ENCODE data around the gene SUSD4. TPM values are rescaled to one million over a fixed set of nuclear protein-coding genes. Genes with fewer than 3 reads are reported as not detected.
"Not testable (repeated sequence)": the region's sequence is repeated elsewhere in the genome, so short reads cannot be mapped to it uniquely, and the experiment has no call there.

The SUSD4 gene, protein sequence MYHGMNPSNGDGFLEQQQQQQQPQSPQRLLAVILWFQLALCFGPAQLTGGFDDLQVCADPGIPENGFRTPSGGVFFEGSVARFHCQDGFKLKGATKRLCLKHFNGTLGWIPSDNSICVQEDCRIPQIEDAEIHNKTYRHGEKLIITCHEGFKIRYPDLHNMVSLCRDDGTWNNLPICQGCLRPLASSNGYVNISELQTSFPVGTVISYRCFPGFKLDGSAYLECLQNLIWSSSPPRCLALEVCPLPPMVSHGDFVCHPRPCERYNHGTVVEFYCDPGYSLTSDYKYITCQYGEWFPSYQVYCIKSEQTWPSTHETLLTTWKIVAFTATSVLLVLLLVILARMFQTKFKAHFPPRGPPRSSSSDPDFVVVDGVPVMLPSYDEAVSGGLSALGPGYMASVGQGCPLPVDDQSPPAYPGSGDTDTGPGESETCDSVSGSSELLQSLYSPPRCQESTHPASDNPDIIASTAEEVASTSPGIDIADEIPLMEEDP
- under 1 TPM; 0.56 to 1.00 TPM for total RNA-seq
- long read RNA-seq, donor 1, result 0 reads
- long read RNA-seq, donor 2, partial matches to known transcripts, result 2 of 2 reads
- long read RNA-seq, donor 2, other reads (novel, unspliced or antisense), result 0 of 2 reads

DNA sequence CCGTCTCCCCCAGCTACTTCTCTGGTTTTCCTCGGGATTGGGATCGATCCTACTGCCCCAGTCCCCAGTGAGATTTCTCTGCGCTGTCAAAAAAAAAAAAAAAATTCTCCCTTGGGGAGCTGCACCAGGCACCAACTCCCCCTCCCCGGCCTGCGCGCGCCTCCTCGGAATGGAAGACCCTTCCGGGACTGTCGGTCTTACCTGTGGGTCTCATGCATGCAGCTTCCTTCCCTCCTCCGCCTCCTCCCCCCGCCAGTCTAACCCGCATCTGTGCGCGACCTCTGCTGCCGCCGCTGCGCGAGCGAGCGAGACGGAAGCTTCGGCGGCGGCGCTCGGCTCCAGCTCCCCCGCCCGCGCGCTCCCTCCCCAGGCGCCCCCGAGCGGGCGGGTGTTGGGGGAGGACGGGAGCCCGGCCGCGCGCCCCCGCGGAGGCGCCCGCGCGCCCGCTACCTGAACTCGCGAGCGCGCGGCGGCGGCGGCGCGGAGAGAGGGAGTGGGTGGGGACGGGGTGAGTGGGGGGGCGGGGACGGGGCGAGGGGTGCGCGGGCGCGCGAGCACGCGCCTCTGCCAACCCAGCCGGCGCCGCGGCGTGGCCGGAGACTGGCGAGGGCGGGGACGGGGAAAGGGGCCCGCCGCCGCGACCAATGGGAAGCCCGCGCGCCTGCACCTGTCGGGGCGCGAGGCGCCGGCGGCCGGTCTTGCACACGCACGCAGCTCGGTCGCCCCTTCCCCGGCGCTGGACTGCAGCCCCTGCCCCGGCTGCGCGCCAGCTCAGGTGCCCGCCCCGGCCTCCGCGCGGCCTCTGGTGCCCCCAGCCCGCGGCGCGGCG is at the start of gene SUSD4:
Gene SUSD4 (minus strand): TSS at position 321 of the 829 bp plus-strand sequence. CDS start 751 bp downstream, outside the sequence.
- intact Hi-C loops (cut with DNase I), result no loop called here
- no peak for DNase-seq (ENCODE audit: low spot score)

DNA sequence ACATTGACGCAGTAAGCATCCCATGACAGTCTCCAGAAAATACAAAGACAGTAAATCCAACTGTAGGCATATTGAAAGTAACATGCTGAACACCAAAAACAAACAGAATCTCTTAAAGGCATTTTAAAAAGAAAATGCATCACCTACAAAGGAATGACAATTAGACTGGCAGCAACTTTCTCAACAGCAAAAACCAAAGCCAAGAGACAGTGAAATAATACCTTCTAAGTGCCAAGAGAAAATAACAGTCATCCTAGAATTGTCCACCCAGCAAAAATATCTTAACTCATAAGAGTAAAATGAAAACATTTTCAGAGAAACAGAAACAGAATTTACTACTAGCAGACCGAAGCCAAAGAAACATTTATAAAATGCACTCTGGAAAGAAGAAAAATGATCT is 49.2 kb upstream of the SUSD4 start:
- intact Hi-C loops (cut with DNase I), result no loop called here
- DNase-seq (ENCODE audit: low spot score), result no peak

DNA sequence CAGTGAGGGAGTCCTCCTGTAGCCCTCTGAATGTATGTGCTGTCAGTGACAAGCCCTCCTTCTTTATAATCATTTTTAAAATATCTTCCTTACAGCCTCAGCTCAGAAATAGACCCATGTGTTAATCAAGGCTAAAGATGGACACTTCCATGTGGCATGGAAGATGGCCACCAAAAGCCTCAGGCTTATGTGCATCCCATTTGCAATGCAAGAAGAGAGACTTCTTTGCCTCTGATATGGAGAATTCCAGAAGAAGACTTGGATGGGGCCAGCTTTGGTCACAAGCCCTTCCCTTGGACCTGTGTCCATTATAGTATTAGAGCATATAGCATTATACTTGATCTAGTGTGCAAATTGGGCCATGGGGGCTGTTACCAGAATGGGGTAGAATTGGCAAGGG is 47.7 kb upstream of the SUSD4 start:
- no peak for DNase-seq (ENCODE audit: low spot score)

DNA sequence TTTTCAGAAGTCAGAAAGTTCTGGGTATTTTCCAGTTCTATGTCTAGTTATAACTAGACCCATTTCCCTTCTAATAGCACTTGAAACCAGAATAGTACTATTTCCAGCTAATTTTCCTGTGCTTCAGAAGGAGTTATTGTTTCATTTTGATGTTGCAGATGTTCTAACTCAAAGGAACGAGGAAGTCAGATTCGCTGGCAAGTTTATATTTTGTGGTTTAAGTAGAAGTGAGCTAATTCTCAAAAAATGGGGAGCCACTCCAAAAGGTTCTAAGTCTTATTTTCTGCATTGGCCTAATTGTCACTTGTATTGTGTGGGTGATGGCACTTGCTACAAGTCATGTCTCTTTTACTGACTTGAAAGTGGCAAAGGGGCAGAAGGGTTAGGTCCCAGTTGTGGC is 47.3 kb upstream of the SUSD4 start:
- DNase-seq (ENCODE audit: low spot score), result no peak
- intact Hi-C loops (cut with DNase I), result no loop called here

More for the DNA sequence above, 47.7 kb upstream of the SUSD4 start:
- intact Hi-C loops (cut with DNase I), result no loop called here

DNA sequence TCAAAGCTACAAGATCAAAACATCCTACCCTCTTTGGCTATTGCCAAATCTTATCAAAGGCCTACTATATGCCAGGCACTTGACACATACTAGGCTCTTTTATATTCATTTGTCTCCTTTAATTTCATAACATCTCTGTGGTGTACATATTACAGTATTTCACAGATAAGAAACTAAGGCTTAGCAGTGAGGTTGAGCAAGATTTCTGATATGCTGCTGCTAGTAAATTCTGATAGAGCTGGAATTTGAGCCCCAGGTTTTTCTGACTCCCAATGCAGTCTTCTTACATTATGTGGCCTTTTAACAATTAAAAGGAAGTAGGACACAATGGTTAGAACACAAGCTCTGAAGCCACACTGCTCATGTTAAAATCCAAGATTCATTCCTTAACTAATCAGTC is 46.1 kb upstream of the SUSD4 start:
- intact Hi-C loops (cut with DNase I), result no loop called here
- no peak for DNase-seq (ENCODE audit: low spot score)

DNA sequence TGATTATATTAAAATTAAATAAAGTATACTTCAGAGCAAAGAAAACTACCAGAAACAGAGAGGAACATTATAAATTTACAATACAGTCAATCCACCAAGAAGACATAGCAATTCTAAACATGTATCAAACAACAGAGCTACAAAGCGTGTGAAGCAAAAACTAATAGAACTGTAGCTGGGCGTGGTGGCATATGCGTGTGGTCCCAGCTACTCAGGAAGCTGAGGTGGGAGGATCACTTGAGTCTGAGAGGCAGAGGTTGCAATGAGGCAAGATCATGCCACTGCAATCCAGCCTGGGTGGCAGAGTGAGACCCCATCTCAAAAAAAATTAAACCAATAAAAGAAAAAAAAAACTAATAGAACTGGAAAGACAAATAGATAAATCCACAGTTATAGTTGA is 41.5 kb upstream of the SUSD4 start:
- intact Hi-C loops (cut with DNase I), result no loop called here
- DNase-seq (ENCODE audit: low spot score), result no peak

DNA sequence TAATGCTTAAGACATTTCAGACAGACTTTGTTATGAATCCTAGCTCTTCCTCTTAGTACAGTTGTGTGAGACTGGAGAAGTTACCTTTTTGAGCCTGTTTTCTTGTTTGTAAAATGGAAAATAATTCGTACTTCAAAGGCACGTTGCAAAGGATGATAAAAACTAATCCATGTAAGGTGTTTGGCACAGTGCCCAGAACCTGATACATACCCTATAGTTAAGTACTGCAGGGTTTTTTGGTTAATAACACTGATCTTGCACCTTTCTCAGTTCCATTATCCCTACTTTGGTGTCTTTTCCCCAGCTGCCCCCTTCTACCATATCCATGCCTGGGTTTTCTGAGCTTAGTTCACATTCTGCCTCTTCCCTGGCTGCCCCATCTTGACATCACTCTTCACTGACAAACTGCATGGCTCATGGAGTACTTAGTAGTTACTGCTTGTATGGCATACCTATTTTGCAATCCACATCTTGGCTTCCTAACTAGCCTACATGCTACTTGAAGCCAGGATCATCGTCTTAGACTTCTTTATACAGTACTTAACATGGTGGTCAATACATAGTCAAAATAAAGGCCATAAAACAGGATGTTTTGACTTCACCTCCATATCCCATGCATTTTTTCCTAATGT is 39.3 kb upstream of the SUSD4 start:
- no peak for DNase-seq (ENCODE audit: low spot score)
- intact Hi-C loops (cut with DNase I), result no loop called here

DNA sequence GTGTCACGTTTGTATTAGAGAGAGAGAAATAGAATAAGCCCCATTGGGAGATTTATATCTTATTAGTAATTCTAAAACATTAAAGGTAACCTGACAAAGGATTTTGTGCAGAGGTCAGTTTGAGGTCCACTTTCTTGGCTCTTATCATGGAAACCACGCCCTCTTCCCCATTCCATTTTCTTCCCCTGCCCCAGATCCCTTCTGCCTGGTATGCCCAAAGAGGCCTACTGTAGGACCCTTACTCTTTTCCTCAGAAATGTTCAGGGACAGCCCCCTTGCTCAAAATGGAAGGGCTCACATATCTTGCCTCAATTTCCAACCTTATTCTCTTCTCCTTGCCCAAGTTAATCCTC is 38.8 kb upstream of the SUSD4 start:
- intact Hi-C loops (cut with DNase I), result no loop called here
- DNase-seq (ENCODE audit: low spot score), result no peak

DNA sequence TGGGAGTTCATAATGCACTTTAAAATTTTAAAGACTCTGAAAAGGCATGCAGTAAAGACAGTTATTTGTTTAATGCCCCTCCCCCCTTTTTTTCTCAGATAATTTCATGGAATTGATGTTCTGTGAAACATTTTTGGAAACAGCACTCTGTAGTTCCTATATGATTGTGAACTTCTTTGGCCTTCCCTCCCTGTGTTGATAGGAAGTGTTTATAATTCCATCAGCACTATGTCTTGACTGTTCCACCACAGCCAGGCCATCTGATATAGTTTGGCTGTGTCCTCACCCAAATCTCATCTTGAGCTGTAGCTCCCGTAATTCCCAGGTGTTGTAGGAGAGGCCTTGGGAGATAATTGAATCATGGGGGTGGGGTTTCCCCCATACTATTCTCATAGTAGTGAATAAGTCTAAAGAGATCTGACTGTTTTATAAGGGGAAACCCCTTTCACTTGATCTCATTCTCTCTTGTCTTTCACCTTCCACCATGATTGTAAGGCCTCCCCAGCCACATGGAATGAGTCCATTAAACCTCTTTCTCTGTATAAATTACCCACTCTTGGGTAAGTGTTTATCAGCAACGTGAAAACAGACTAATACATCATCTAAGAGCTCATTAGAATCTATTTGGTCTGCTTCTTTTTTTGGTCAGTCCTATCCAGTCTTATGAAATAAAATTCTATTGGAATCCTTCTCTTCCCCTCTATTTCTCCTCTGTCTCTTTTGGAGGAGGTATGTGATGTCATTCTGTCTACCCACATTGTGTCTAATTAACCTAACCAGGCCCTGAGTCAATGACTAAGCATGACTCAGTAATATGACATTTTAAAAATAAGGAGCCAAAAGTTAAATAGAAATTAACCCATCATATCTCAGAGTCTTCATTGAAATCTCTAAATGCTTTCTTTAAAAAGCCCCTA is 38.2 kb upstream of the SUSD4 start:
- intact Hi-C loops (cut with DNase I), result no loop called here
- DNase-seq (ENCODE audit: low spot score), result no peak

DNA sequence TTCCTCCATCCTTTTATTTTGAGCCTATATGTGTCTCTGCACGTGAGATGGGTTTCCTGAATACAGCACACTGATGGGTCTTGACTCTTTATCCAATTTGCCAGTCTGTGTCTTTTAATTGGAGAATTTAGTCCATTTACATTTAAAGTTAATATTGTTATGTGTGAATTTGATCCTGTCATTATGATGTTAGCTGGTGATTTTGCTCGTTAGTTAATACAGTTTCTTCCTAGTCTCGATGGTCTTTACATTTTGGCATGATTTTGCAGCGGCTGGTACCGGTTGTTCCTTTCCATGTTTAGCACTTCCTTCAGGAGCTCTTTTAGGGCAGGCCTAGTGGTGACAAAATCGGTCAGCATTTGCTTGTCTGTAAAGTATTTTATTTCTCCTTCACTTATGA is 35.4 kb upstream of the SUSD4 start:
- intact Hi-C loops (cut with DNase I); DNase-seq (ENCODE audit: low spot score): not testable (repeated sequence)

DNA sequence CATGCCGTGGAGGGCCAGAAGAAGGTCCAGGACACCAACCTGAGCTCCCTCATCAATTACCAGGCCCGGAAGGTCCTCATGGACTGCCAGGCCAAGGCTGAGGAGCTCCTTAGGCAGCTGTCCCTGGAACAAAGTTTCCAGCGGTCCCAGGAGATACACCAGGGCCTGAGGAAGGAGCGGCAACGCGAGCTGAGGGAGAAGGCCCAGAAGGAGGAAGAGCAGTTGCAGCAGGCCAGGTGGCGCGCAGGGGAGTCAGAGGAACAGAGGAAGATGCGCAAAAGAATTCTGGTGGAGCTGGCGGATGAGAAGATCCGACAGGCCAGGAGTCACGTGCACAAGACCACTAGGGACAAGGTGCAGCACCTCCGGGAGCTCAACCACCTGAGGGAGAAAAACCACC is 30.7 kb upstream of the SUSD4 start:
- intact Hi-C loops (cut with DNase I), result no loop called here
- DNase-seq (ENCODE audit: low spot score), result no peak

DNA sequence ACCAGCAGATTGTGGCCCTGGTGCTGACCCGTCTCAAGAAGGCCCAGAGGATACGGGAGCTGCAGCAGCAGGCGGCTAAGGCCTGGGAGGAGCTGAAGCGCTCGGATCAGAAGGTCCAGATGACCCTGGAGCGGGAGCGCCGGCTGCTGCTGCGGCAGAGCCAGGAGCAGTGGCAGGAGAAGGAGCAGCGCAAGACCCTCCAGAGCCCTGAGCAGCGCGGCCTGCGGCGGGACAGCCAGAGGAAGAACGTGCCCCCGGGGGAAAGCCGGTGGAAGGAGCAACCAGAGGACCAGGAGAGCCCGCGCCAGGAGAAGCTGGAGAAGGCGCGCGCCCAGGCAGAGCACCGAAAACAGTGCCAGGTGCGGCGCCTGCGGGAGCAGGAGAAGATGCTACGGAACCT is 30.3 kb upstream of the SUSD4 start:
- intact Hi-C loops (cut with DNase I), result no loop called here
- no peak for DNase-seq (ENCODE audit: low spot score)

DNA sequence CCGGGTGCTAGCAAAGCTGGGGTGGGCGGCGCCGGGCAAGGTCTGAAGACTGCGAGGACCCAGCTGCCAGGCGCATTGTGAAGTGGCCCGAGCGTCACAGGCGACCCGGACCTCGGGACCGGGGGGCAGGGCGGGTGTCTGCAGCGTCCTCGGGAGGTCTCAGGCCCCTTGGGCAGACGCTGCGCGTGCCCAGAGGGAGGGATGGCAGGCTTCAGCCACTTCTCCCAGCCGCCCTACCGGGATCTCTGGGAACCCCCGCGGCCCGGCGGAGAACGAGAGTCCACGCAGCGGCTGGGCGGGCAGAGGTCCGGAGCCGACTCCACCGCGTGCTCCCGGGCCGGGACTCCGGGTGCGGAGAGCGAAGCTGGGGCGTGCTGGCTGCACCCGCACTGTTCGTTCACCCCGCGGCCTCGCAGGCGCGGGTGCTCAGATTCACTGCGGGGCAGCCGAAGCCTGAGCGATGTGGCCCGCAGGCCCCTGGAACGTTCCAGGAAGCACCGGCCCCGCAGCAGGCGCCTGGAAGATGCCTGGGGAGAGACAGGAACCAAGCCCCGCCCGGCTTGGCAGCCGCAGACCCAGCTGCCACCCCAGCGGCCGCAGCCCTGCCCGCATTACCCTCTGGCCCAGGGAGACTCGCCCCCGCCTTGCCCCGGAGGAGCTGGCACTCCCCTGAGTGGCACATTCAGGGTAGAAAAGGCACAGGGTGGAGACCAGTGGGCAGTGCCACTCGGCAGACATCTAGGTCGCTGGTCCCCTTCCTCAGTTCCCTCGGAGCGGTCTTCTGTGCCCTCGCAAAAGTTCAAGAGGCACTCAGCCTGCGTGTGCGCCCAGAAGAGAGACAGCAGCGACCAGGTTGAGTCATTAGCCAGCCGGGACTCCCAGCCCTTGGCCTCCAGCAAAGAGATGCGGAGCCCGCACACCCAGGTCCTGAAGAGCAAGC is 29.6 kb upstream of the SUSD4 start, which contains the start of gene CCDC185:
Gene CCDC185 (plus strand): TSS at position 141 of the 940 bp plus-strand sequence. CDS start 61 bp downstream, at position 202.
- no peak for DNase-seq (ENCODE audit: low spot score)
- intact Hi-C loops (cut with DNase I), result no loop called here

DNA sequence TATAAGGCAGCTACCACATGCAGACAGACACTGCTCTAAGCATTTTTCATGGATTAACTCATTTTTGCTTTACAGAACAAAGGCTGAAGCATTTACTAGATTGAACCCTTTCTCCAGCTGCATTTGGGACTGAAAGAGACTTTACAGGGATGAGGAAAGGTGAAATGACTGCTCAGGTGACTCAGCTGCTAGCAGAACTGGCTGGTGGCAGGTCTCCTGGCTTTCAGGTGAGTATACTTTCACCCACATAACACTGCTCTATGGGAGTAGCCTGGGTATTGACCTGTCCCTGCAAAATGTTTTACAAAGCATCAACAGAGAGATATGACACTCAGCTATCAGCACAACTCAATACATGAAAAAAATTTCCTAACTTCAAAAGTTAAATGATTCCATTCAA is 26.6 kb upstream of the SUSD4 start:
- DNase-seq (ENCODE audit: low spot score), result no peak
- intact Hi-C loops (cut with DNase I), result no loop called here

DNA sequence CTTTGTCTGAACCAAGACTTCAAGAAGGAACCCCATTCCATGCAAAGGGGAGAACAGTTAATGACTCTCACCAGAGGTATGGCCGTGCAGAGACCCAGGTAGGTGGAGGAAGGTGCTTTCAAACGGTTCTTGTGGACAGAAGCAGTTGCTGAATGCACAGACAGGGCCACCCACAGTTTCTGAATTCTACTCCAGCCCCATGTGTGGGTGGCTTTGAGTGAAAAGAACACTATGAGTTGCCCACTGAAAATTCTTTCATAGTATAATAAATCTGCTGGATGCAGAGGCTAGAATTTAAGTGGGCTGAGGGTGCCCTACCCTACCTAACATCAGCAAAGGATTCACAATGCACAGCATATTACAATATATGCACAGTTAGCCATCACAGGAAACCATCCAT is 22.0 kb upstream of the SUSD4 start:
- DNase-seq (ENCODE audit: low spot score), result no peak
- intact Hi-C loops (cut with DNase I), result no loop called here

DNA sequence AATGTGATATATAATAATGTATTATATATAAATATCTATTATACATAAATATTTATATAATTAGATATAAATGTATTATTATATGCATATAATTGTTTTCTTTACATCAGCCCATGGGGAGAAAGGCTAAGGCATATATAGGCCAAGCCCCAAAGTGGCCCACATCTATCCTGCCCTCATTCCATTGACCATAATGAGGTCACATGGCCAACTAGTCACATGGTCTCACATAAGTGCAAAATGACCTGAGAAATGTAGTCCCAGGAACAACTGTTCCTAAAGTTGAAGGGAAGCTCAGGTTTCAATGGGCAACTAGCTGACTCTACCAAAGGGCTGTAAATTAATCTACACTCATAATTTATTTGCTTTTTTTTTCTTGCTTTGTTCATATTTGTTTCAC is 14.8 kb upstream of the SUSD4 start:
- intact Hi-C loops (cut with DNase I), result no loop called here
- no peak for DNase-seq (ENCODE audit: low spot score)

DNA sequence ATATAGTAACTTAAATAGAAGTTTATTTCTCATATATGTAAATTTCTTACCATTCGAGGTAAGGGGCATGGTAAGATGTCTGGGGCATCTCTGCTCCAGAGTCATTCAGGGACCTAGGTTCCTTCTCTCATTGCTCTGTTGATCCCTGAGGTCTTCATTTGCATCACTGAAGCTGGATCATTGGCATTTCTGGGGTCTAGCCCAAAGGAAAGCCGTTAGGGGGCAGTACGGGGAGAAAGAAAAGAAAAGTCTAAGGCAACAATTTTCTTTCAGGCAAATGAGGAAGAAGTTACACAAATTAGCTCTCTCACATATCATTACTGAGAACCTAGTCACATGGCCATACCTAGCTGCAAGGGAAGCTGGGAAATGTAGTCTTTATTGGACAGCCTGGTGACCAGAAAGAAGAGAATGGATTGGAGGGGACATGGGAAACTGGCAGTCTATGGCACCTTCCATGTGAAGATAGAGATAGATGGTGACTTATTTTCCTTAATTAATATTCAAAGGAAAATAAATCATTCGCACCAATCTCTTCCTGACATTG is 10.2 kb upstream of the SUSD4 start:
- no peak for DNase-seq (ENCODE audit: low spot score)
- intact Hi-C loops (cut with DNase I), result no loop called here
